ENCODE data around the gene BAHD1. TPM values are rescaled to one million over a fixed set of nuclear protein-coding genes. Genes with fewer than 3 reads are reported as not detected.

The BAHD1 gene
- total RNA-seq, 1 donor from 2014 or later: 17.7 TPM

GRCh38 chr15:40459391-40460015 is 18.8 kb downstream of the BAHD1 start:
- intact Hi-C loops (cut with DNase I): no loop called here
- DNase-seq (ENCODE audit: low spot score): no peak

GRCh38 chr15:40460404-40460803 is 19.7 kb downstream of the BAHD1 start:
- intact Hi-C loops (cut with DNase I): no loop called here
- no peak for DNase-seq (ENCODE audit: low spot score)

- no peak for DNase-seq (ENCODE audit: low spot score)
- intact Hi-C loops (cut with DNase I): no loop called here
These were observed 21.2 kb downstream of the BAHD1 start for GRCh38 chr15:40461958-40462357.

GRCh38 chr15:40463279-40463678 is 22.5 kb downstream of the BAHD1 start:
- intact Hi-C loops (cut with DNase I): no loop called here
- DNase-seq (ENCODE audit: low spot score): no peak

GRCh38 chr15:40463886-40464545 is 23.3 kb downstream of the BAHD1 start:
- no peak for DNase-seq (ENCODE audit: low spot score)
- intact Hi-C loops (cut with DNase I): no loop called here

- no peak for DNase-seq (ENCODE audit: low spot score)
- intact Hi-C loops (cut with DNase I): no loop called here
These were observed 23.9 kb downstream of the BAHD1 start for GRCh38 chr15:40464595-40465185.

GRCh38 chr15:40465939-40466338 is 25.2 kb downstream of the BAHD1 start:
- intact Hi-C loops (cut with DNase I): no loop called here
- no peak for DNase-seq (ENCODE audit: low spot score)

GRCh38 chr15:40466426-40467260 is 25.9 kb downstream of the BAHD1 start:
- intact Hi-C loops (cut with DNase I): no loop called here
- no peak for DNase-seq (ENCODE audit: low spot score)

- no peak for DNase-seq (ENCODE audit: low spot score)
These were observed 26.5 kb downstream of the BAHD1 start for GRCh38 chr15:40467261-40467615.

GRCh38 chr15:40468898-40469331 is 28.2 kb downstream of the BAHD1 start:
- intact Hi-C loops (cut with DNase I): no loop called here
- DNase-seq (ENCODE audit: low spot score): no peak

More at GRCh38 chr15:40467261-40467615, 26.5 kb downstream of the BAHD1 start:
- intact Hi-C loops (cut with DNase I): no loop called here

- intact Hi-C loops (cut with DNase I): no loop called here
- DNase-seq (ENCODE audit: low spot score): no peak
These were observed 29.1 kb downstream of the BAHD1 start for GRCh38 chr15:40469776-40470390.

GRCh38 chr15:40470423-40471104 is 29.8 kb downstream of the BAHD1 start, which contains the start of gene CHST14:
TSS of gene CHST14 (plus strand) at chr15:40470984. CDS start at chr15:40471214, 230 bp downstream.
- no peak for DNase-seq (ENCODE audit: low spot score)
- intact Hi-C loops (cut with DNase I): loop anchor here (1.0 kb wide), 1 partner anchor 27 kb away; no protein-coding TSS in a partner anchor

- intact Hi-C loops (cut with DNase I): loop anchor here (1.0 kb wide), 1 partner anchor 28 kb away; no protein-coding TSS in a partner anchor
- DNase-seq (ENCODE audit: low spot score): no peak
These were observed 30.5 kb downstream of the BAHD1 start for GRCh38 chr15:40471105-40471807.

- no peak for DNase-seq (ENCODE audit: low spot score)
- intact Hi-C loops (cut with DNase I): loop anchor here (1.0 kb wide), 1 partner anchor 28 kb away; no protein-coding TSS in a partner anchor
These were observed 31.0 kb downstream of the BAHD1 start for GRCh38 chr15:40471808-40472150.

GRCh38 chr15:40472171-40472727 is 31.5 kb downstream of the BAHD1 start:
- DNase-seq (ENCODE audit: low spot score): no peak
- intact Hi-C loops (cut with DNase I): no loop called here

- no peak for DNase-seq (ENCODE audit: low spot score)
- intact Hi-C loops (cut with DNase I): no loop called here
These were observed 33.8 kb downstream of the BAHD1 start for GRCh38 chr15:40474581-40474980.

- intact Hi-C loops (cut with DNase I): no loop called here
These were observed 37.0 kb downstream of the BAHD1 start for GRCh38 chr15:40477642-40478327.

GRCh38 chr15:40479024-40479423 is 38.3 kb downstream of the BAHD1 start:
- no peak for DNase-seq (ENCODE audit: low spot score)
- intact Hi-C loops (cut with DNase I): no loop called here

More at GRCh38 chr15:40477642-40478327, 37.0 kb downstream of the BAHD1 start:
- DNase-seq (ENCODE audit: low spot score): no peak
